ENCODE measurements around the gene EFHD2. TPM values are rescaled to one million over a fixed set of nuclear protein-coding genes. Genes with fewer than 3 reads are reported as not detected.

The EFHD2 gene
- total RNA-seq (ENCODE audit: unreplicated experiment), result 6.6 TPM
- long read RNA-seq, partial matches to known transcripts, result 0 of 1 reads
- long read RNA-seq, other reads (novel, unspliced or antisense), result 0 of 1 reads

- peak; percentile 75 for DNase-seq (ENCODE audit: low spot score)
These were observed at the start of gene EFHD2 for GRCh38 chr1:15409388-15410222. Gene EFHD2 (plus strand): TSS chr1:15409888. CDS start chr1:15409972, 84 bp downstream.

GRCh38 chr1:15360700-15361099 lies 49.0 kb upstream of the EFHD2 start:
- DNase-seq (ENCODE audit: low spot score), result no peak
- peaks cover 6% of the 10 kb centered on the region for H3K4me1 Mint-ChIP-seq (ENCODE audit: unreplicated experiment)
- no peak for TF ChIP-seq CTCF (IDR thresholded peaks at IDR 0.05; ENCODE audit: unreplicated experiment)
- no peak overlapping the region for H3K27ac Mint-ChIP-seq (ENCODE audit: unreplicated experiment)
- no peaks in the 10 kb centered on the region for H3K9me3 Mint-ChIP-seq (ENCODE audit: unreplicated experiment)
- H3K36me3 Mint-ChIP-seq (ENCODE audit: low read depth, unreplicated experiment), result no peaks in the 10 kb centered on the region
- peaks cover 7% of the 10 kb centered on the region for H3K27me3 Mint-ChIP-seq (ENCODE audit: unreplicated experiment)
- no peak overlapping the region for H3K4me3 Mint-ChIP-seq (ENCODE audit: unreplicated experiment)

More at GRCh38 chr1:15409388-15410222, at the start of gene EFHD2:
- Mint-ChIP-seq H3K27ac (ENCODE audit: unreplicated experiment) (peak within 1 kb of the TSS; percentile 89), H3K9me3 (ENCODE audit: unreplicated experiment) (no peaks in the 10 kb centered on the region), H3K27me3 (ENCODE audit: unreplicated experiment) (peaks cover 16% of the 10 kb centered on the region), H3K4me1 (ENCODE audit: unreplicated experiment) (peaks cover 4% of the 10 kb centered on the region), H3K36me3 (ENCODE audit: low read depth, unreplicated experiment) (no peaks in the 10 kb centered on the region), H3K4me3 (ENCODE audit: unreplicated experiment) (peak within 1 kb of the TSS; percentile 91)
- no peak for TF ChIP-seq CTCF (IDR thresholded peaks at IDR 0.05; ENCODE audit: unreplicated experiment)

- TF ChIP-seq CTCF (IDR thresholded peaks at IDR 0.05; ENCODE audit: unreplicated experiment), result no peak
- Mint-ChIP-seq H3K9me3 (ENCODE audit: unreplicated experiment) (no peaks in the 10 kb centered on the region), H3K4me1 (ENCODE audit: unreplicated experiment) (peaks cover 10% of the 10 kb centered on the region), H3K36me3 (ENCODE audit: low read depth, unreplicated experiment) (no peaks in the 10 kb centered on the region), H3K4me3 (ENCODE audit: unreplicated experiment) (no peak overlapping the region), H3K27me3 (ENCODE audit: unreplicated experiment) (peaks cover 7% of the 10 kb centered on the region), H3K27ac (ENCODE audit: unreplicated experiment) (no peak overlapping the region)
- DNase-seq (ENCODE audit: low spot score), result no peak
These were observed 47.5 kb upstream of the EFHD2 start for GRCh38 chr1:15362096-15362736.

GRCh38 chr1:15362737-15363128 lies 47.0 kb upstream of the EFHD2 start:
- Mint-ChIP-seq H3K4me3 (ENCODE audit: unreplicated experiment) (no peak overlapping the region), H3K4me1 (ENCODE audit: unreplicated experiment) (peaks cover 10% of the 10 kb centered on the region), H3K27me3 (ENCODE audit: unreplicated experiment) (peaks cover 7% of the 10 kb centered on the region), H3K9me3 (ENCODE audit: unreplicated experiment) (no peaks in the 10 kb centered on the region), H3K36me3 (ENCODE audit: low read depth, unreplicated experiment) (no peaks in the 10 kb centered on the region), H3K27ac (ENCODE audit: unreplicated experiment) (no peak overlapping the region)
- no peak for TF ChIP-seq CTCF (IDR thresholded peaks at IDR 0.05; ENCODE audit: unreplicated experiment)
- DNase-seq (ENCODE audit: low spot score), result no peak

- Mint-ChIP-seq H3K27ac (ENCODE audit: unreplicated experiment) (no peak overlapping the region), H3K27me3 (ENCODE audit: unreplicated experiment) (peaks cover 4% of the 10 kb centered on the region), H3K4me1 (ENCODE audit: unreplicated experiment) (peaks cover 10% of the 10 kb centered on the region), H3K9me3 (ENCODE audit: unreplicated experiment) (no peaks in the 10 kb centered on the region), H3K36me3 (ENCODE audit: low read depth, unreplicated experiment) (no peaks in the 10 kb centered on the region), H3K4me3 (ENCODE audit: unreplicated experiment) (no peak overlapping the region)
- TF ChIP-seq CTCF (IDR thresholded peaks at IDR 0.05; ENCODE audit: unreplicated experiment), result no peak
- no peak for DNase-seq (ENCODE audit: low spot score)
These were observed 44.9 kb upstream of the EFHD2 start for GRCh38 chr1:15364740-15365139.
